EH (cell line): Measurements from ENCODE around the gene FGF5.
"Not testable (repeated sequence)": the region's sequence is repeated elsewhere in the genome, so short reads cannot be mapped to it uniquely, and the experiment has no call there.

ENCODE experiments used
- DNase-seq: peaks from one replicate; pipeline ENCODE4 v3.0.0-alpha.2; 2015; ENCODE audit warnings: low read depth

The FGF5 gene

GRCh38 chr4:80253510-80253909, 13.0 kb upstream of the FGF5 start:
- DNase-seq = no peak

- DNase-seq = no peak
These were observed 12.3 kb upstream of the FGF5 start for GRCh38 chr4:80254114-80254513.

GRCh38 chr4:80255329-80256095, 11.0 kb upstream of the FGF5 start:
- peak; percentile 76 for DNase-seq

GRCh38 chr4:80257851-80258250, 8.6 kb upstream of the FGF5 start:
- no peak for DNase-seq

- no peak for DNase-seq
These were observed 7.5 kb upstream of the FGF5 start for GRCh38 chr4:80259012-80259411.

- no peak for DNase-seq
These were observed 6.6 kb upstream of the FGF5 start for GRCh38 chr4:80259817-80260216.

GRCh38 chr4:80261989-80262600, 4.4 kb upstream of the FGF5 start:
- DNase-seq = no peak

GRCh38 chr4:80263541-80264351, 2.7 kb upstream of the FGF5 start:
- DNase-seq = no peak

GRCh38 chr4:80264352-80264647, 2.2 kb upstream of the FGF5 start:
- DNase-seq = no peak

GRCh38 chr4:80264825-80265224, 1.6 kb upstream of the FGF5 start:
- no peak for DNase-seq

GRCh38 chr4:80265571-80266252, 752 bp upstream of the FGF5 start:
- DNase-seq = peak; percentile 89

- DNase-seq = peak; percentile 80
These were observed 477 bp downstream of the FGF5 start for GRCh38 chr4:80266902-80267380.

- DNase-seq = peak; percentile 68
These were observed 1.8 kb downstream of the FGF5 start for GRCh38 chr4:80268081-80268823.

GRCh38 chr4:80268936-80269335, 2.5 kb downstream of the FGF5 start:
- peak; percentile 37 for DNase-seq

GRCh38 chr4:80270321-80270720, 3.9 kb downstream of the FGF5 start:
- DNase-seq = no peak

- no peak for DNase-seq
These were observed 4.4 kb downstream of the FGF5 start for GRCh38 chr4:80270868-80271267.

- peak; percentile 29 for DNase-seq
These were observed 5.3 kb downstream of the FGF5 start for GRCh38 chr4:80271801-80272200.

- DNase-seq = no peak
These were observed 10.5 kb downstream of the FGF5 start for GRCh38 chr4:80276931-80277330.

GRCh38 chr4:80279751-80280150, 13.3 kb downstream of the FGF5 start:
- peak; percentile 61 for DNase-seq

GRCh38 chr4:80286451-80286850, 20.0 kb downstream of the FGF5 start:
- no peak for DNase-seq

GRCh38 chr4:80290665-80291064, 24.2 kb downstream of the FGF5 start:
- DNase-seq = not testable (repeated sequence)

- no peak for DNase-seq
These were observed 27.7 kb downstream of the FGF5 start for GRCh38 chr4:80294206-80294605.
